Measurements from ENCODE around the gene KCNIP4.

KCNIP4 gene

DNA sequence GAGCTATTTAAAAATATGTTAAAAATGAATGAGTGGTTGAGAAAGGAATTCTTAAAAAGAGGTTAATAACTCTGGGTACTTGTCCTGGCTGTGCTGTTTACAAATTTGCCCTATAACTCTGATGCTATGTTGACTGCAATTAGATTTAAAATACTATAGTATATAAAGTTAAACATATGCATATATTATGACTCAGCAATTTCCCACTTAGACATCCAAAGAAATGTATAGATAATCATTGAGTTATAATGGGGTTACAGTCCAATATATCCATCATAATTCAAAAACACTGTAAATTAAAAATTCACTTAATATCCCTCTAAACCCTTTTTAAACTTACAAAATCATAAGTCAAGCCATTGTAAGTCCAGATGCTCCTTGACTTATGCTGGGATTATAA is 818.0 kb downstream of the KCNIP4 start:
- no peak overlapping the region for H3K27ac ChIP-seq (ENCODE audit: poor library complexity, severe bottlenecking)
- no peak for DNase-seq (ENCODE audit: low spot score)
- no peaks in the 10 kb centered on the region for H3K9me3 ChIP-seq (ENCODE audit: severe bottlenecking)
- no peak overlapping the region for H3K4me3 ChIP-seq (ENCODE audit: severe bottlenecking)
- H3K36me3 ChIP-seq (ENCODE audit: low read depth), result no peaks in the 10 kb centered on the region
- H3K27me3 ChIP-seq (ENCODE audit: insufficient read depth, poor library complexity, severe bottlenecking), result no peaks in the 10 kb centered on the region
- H3K4me1 ChIP-seq (ENCODE audit: insufficient read depth, poor library complexity, severe bottlenecking), result no peaks in the 10 kb centered on the region
- ATAC-seq (ENCODE audit: low read depth), result no peak
- TF ChIP-seq, protein P1, sequence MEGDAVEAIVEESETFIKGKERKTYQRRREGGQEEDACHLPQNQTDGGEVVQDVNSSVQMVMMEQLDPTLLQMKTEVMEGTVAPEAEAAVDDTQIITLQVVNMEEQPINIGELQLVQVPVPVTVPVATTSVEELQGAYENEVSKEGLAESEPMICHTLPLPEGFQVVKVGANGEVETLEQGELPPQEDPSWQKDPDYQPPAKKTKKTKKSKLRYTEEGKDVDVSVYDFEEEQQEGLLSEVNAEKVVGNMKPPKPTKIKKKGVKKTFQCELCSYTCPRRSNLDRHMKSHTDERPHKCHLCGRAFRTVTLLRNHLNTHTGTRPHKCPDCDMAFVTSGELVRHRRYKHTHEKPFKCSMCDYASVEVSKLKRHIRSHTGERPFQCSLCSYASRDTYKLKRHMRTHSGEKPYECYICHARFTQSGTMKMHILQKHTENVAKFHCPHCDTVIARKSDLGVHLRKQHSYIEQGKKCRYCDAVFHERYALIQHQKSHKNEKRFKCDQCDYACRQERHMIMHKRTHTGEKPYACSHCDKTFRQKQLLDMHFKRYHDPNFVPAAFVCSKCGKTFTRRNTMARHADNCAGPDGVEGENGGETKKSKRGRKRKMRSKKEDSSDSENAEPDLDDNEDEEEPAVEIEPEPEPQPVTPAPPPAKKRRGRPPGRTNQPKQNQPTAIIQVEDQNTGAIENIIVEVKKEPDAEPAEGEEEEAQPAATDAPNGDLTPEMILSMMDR (IDR thresholded peaks at IDR 0.05; ENCODE audit: poor library complexity, severe bottlenecking), result no peak

DNA sequence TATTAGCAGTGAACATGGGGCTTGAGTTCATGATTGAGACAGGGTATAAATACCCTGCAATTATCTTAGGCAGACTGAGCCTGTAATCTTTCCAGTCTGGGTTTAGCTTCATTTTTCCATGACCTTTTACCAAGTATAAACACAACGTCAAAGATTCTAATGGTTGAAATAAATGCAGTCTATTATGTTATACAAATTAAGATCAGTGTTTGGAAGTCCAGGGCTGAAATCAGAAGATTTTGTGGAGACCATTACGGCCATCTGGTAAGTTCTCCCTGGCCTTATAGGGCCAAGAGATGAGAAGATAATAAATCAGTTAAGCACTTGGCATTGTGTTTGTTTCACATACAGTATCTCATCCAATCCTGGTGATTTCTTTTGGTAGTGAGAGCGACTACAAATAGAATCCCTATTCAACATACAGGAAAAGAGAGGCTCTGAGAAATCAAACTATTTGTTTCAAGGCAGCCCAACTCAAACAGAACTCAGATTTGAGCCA is 822.5 kb downstream of the KCNIP4 start:
- TF ChIP-seq, protein P1 (IDR thresholded peaks at IDR 0.05; ENCODE audit: poor library complexity, severe bottlenecking), result no peak
- H3K9me3 ChIP-seq (ENCODE audit: severe bottlenecking), result no peaks in the 10 kb centered on the region
- no peak for ATAC-seq (ENCODE audit: low read depth)

DNA sequence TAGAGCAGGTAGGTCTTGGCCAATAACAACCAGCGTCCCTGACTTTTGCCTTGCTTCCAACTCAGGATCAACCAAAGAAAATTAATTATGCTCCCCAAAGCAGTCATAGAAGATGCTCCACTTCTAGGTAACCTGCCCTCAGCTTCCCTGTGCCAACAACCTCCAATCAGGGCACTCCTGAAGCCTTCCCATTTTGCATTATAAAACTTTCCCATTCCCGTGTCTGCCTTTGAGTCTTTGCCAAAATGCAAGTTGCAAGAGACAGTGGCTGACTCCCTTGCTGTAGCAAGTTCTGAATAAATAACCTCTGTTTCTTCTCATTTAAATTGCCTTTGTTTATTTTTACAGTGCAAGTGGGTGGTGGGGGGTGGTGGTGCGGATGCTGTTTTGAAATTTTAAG is 830.3 kb downstream of the KCNIP4 start:
- Histone ChIP-seq H3K4me1 (ENCODE audit: insufficient read depth, poor library complexity, severe bottlenecking) (no peaks in the 10 kb centered on the region), H3K27ac (ENCODE audit: poor library complexity, severe bottlenecking) (no peak overlapping the region), H3K9me3 (ENCODE audit: severe bottlenecking) (no peaks in the 10 kb centered on the region), H3K4me3 (ENCODE audit: severe bottlenecking) (no peak overlapping the region), H3K36me3 (ENCODE audit: low read depth) (no peaks in the 10 kb centered on the region), H3K27me3 (ENCODE audit: insufficient read depth, poor library complexity, severe bottlenecking) (no peaks in the 10 kb centered on the region)
- TF ChIP-seq, protein P1 (IDR thresholded peaks at IDR 0.05; ENCODE audit: poor library complexity, severe bottlenecking), result no peak
- DNase-seq (ENCODE audit: low spot score) (no peak), ATAC-seq (ENCODE audit: low read depth) (no peak)

More for the DNA sequence above, 822.5 kb downstream of the KCNIP4 start:
- Histone ChIP-seq H3K27me3 (ENCODE audit: insufficient read depth, poor library complexity, severe bottlenecking) (no peaks in the 10 kb centered on the region), H3K4me3 (ENCODE audit: severe bottlenecking) (no peak overlapping the region), H3K36me3 (ENCODE audit: low read depth) (no peaks in the 10 kb centered on the region), H3K27ac (ENCODE audit: poor library complexity, severe bottlenecking) (no peak overlapping the region), H3K4me1 (ENCODE audit: insufficient read depth, poor library complexity, severe bottlenecking) (no peaks in the 10 kb centered on the region)
- DNase-seq (ENCODE audit: low spot score), result no peak

DNA sequence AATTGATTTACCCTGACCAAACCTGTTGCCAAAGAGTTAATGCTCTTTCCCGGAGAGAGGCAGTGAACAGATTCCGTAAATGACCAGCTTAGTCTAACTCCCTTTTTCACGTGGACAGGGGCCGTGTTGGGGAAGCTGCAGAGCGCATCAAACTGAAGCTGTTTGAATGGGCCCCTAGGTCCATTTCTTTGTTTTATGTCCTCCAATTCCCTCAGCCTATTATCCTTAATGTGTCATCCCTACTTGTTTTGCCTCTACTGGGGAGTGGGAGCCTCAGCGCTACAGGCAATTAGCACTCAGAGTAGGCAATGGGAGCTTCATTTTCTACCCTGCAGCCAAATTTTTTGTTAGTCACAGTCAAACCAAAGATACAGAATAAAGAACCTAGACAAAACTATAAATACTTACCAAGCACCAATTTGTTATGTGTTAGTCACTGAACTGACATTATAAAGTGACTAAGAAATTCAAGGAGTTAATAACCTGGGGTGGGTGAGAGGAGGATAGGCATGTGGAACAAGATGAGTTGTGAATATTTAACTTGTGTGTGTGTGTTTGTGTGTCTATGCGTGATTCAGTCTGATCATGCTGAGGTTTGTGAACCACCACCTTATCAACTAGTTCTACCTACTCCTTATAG is 830.9 kb downstream of the KCNIP4 start:
- no peak for DNase-seq (ENCODE audit: low spot score)
- H3K36me3 ChIP-seq (ENCODE audit: low read depth), result no peaks in the 10 kb centered on the region
- no peak for ATAC-seq (ENCODE audit: low read depth)
- no peaks in the 10 kb centered on the region for H3K27me3 ChIP-seq (ENCODE audit: insufficient read depth, poor library complexity, severe bottlenecking)
- H3K27ac ChIP-seq (ENCODE audit: poor library complexity, severe bottlenecking), result no peak overlapping the region
- no peaks in the 10 kb centered on the region for H3K4me1 ChIP-seq (ENCODE audit: insufficient read depth, poor library complexity, severe bottlenecking)
- no peaks in the 10 kb centered on the region for H3K9me3 ChIP-seq (ENCODE audit: severe bottlenecking)
- no peak overlapping the region for H3K4me3 ChIP-seq (ENCODE audit: severe bottlenecking)
- TF ChIP-seq, protein P1 (IDR thresholded peaks at IDR 0.05; ENCODE audit: poor library complexity, severe bottlenecking), result no peak
